GM12878 (cell line): Measurements from ENCODE around the gene DEF6.

ENCODE experiments used
- CTCF ChIP-seq, 3 experiments: IDR thresholded peaks in 2 of 3; conservative IDR thresholded peaks in 1 of 3; 2 replicates each; pipeline ENCODE4 v1.5.1; 2011; ENCODE audit warnings: low read depth in 3 of 3, low read length in 3 of 3, mild to moderate bottlenecking in 3 of 3, control low read depth in 2 of 3, moderate library complexity in 2 of 3, inconsistent platforms in 1 of 3, mixed read lengths in 1 of 3; ENCODE audit not compliant: control insufficient read depth in 2 of 3, insufficient read depth in 1 of 3; ENCODE audit errors: extremely low read depth in 1 of 3
- KAT2A ChIP-seq: conservative IDR thresholded peaks from 2 replicates; pipeline ENCODE4 v1.6.1; 2011; ENCODE audit warnings: low read depth, low read length; ENCODE audit not compliant: control insufficient read depth
- NR2C1 ChIP-seq: fragments of 450-650 bp; IDR thresholded peaks from 2 replicates; pipeline ENCODE4 v1.6.1; 2017; ENCODE audit warnings: antibody characterized with exemption, mild to moderate bottlenecking, moderate library complexity
- POLR2A ChIP-seq: IDR thresholded peaks from 2 replicates; pipeline ENCODE4 v1.6.1; 2011; ENCODE audit warnings: low read depth, mild to moderate bottlenecking, low read length
- RAD21 ChIP-seq: IDR thresholded peaks from 2 replicates; pipeline ENCODE4 v1.6.1; 2011; ENCODE audit warnings: mild to moderate bottlenecking, low read depth, low read length, moderate library complexity; ENCODE audit not compliant: insufficient read depth
- SRF ChIP-seq, 2 experiments: IDR thresholded peaks; 2 replicates each; pipeline ENCODE4 v1.6.1; 2011; ENCODE audit warnings: low read depth in 2 of 2, low read length in 2 of 2, mild to moderate bottlenecking in 1 of 2, moderate library complexity in 1 of 2
- TAF1 ChIP-seq: IDR thresholded peaks from 2 replicates; pipeline ENCODE4 v1.6.1; 2011; ENCODE audit warnings: mild to moderate bottlenecking, low read depth, low read length, borderline replicate concordance
- ZNF274 ChIP-seq: IDR thresholded peaks from one replicate; pipeline ENCODE4 v1.8.0; 2011; ENCODE audit not compliant: insufficient read length, insufficient read depth
- TF ChIP-seq, protein P1 (sequence below): IDR thresholded peaks from 2 replicates; pipeline ENCODE4 v1.6.1; 2012; ENCODE audit warnings: mild to moderate bottlenecking, low read depth, low read length
- TF ChIP-seq, protein P2 (sequence below): IDR thresholded peaks from 2 replicates; pipeline ENCODE4 v1.6.1; 2011; ENCODE audit warnings: borderline replicate concordance, low read depth, mild to moderate bottlenecking, moderate library complexity, mixed read lengths, low read length; ENCODE audit not compliant: insufficient read depth; ENCODE audit errors: extremely low read length

DNA sequence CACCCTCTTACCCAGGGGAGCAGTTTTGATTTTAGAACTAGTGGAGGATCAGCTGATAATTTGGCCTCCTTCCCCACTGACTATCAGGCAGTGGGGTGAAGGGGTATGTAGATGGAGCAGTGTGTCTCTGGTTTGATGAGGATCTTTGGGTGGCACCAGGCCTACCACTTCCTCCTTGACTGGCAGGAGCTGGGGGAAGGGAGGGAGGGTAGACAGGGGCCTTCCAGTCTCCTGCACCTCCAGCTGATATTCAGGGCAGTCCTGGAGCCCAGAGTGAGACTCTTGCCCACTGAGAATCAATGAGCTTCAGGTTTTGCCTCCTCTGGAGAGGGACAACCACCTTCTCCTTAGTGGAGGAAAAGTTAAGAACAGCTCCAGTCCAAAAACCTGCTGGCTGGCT is 3.2 kb downstream of the DEF6 start:
- TF ChIP-seq KAT2A = no peak
- no peak for TF ChIP-seq RAD21
- TF ChIP-seq, protein P1, sequence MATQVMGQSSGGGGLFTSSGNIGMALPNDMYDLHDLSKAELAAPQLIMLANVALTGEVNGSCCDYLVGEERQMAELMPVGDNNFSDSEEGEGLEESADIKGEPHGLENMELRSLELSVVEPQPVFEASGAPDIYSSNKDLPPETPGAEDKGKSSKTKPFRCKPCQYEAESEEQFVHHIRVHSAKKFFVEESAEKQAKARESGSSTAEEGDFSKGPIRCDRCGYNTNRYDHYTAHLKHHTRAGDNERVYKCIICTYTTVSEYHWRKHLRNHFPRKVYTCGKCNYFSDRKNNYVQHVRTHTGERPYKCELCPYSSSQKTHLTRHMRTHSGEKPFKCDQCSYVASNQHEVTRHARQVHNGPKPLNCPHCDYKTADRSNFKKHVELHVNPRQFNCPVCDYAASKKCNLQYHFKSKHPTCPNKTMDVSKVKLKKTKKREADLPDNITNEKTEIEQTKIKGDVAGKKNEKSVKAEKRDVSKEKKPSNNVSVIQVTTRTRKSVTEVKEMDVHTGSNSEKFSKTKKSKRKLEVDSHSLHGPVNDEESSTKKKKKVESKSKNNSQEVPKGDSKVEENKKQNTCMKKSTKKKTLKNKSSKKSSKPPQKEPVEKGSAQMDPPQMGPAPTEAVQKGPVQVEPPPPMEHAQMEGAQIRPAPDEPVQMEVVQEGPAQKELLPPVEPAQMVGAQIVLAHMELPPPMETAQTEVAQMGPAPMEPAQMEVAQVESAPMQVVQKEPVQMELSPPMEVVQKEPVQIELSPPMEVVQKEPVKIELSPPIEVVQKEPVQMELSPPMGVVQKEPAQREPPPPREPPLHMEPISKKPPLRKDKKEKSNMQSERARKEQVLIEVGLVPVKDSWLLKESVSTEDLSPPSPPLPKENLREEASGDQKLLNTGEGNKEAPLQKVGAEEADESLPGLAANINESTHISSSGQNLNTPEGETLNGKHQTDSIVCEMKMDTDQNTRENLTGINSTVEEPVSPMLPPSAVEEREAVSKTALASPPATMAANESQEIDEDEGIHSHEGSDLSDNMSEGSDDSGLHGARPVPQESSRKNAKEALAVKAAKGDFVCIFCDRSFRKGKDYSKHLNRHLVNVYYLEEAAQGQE = no peak
- TF ChIP-seq ZNF274 = no peak
- TF ChIP-seq CTCF (IDR thresholded peaks at IDR 0.05 in 2 of 3, conservative IDR thresholded peaks at IDR 0.05 in 1 of 3; ENCODE audit: control insufficient read depth in 2 of 3, extremely low read depth in 1 of 3, insufficient read depth in 1 of 3, low read depth in 3 of 3, low read length in 3 of 3) = no peak
- TF ChIP-seq, protein P2, sequence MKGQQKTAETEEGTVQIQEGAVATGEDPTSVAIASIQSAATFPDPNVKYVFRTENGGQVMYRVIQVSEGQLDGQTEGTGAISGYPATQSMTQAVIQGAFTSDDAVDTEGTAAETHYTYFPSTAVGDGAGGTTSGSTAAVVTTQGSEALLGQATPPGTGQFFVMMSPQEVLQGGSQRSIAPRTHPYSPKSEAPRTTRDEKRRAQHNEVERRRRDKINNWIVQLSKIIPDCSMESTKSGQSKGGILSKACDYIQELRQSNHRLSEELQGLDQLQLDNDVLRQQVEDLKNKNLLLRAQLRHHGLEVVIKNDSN = no peak
- no peak for TF ChIP-seq NR2C1
- no peak for TF ChIP-seq SRF (IDR thresholded peaks at IDR 0.05; ENCODE audit: low read depth in 2 of 2, low read length in 2 of 2)
- no peak for TF ChIP-seq TAF1
- no peak for TF ChIP-seq POLR2A
